HG02884 (cell line): ENCODE measurements around the gene NCAPH2.

Source experiments
- ATAC-seq: cut with Tn5 transposase; IDR thresholded peaks from one replicate; pipeline ENCODE4 v1.9.1; 2021; ENCODE audit warnings: mild to moderate bottlenecking, moderate library complexity; ENCODE audit not compliant: unreplicated experiment

The NCAPH2 gene

DNA sequence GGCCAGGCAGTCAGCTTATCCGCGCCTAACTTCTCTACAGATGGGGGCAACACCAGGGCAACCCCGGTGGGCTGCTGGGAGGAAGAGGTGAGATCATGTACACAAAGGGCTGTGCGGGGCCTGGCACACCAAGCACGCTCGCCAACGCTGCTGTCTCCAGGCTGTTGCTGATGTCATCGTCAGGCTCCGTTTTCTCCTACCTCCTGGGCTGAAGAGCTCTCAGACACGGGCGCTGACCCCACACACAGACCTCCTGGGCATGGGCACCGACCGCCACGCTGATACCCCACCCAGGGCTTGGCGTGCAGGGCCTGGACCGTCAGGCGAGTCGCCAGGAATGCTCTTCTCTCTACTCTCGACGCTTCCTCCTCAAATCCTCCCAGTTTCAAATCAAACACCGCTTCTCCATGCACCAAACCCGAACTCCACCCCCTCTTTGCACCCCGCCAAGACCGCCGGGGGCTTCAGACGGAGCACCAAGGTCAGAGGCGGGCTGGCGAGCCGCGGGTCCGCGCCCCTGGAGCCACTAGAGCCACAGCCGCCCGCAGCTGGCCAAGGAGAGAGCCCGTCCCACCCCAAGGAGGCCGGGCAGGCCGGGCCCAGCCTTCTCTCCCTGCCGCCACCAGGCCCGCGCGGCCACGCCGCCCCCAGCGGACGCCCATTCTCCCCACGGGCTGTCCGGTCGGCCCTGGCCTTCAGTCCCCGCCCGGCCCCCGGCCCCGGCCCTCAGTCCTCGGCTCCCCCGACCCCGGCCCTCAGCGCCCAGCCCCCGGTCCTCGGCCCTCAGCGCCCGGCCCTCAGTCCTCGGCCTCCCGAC lies 34.0 kb upstream of the NCAPH2 start:
- no peak for ATAC-seq

DNA sequence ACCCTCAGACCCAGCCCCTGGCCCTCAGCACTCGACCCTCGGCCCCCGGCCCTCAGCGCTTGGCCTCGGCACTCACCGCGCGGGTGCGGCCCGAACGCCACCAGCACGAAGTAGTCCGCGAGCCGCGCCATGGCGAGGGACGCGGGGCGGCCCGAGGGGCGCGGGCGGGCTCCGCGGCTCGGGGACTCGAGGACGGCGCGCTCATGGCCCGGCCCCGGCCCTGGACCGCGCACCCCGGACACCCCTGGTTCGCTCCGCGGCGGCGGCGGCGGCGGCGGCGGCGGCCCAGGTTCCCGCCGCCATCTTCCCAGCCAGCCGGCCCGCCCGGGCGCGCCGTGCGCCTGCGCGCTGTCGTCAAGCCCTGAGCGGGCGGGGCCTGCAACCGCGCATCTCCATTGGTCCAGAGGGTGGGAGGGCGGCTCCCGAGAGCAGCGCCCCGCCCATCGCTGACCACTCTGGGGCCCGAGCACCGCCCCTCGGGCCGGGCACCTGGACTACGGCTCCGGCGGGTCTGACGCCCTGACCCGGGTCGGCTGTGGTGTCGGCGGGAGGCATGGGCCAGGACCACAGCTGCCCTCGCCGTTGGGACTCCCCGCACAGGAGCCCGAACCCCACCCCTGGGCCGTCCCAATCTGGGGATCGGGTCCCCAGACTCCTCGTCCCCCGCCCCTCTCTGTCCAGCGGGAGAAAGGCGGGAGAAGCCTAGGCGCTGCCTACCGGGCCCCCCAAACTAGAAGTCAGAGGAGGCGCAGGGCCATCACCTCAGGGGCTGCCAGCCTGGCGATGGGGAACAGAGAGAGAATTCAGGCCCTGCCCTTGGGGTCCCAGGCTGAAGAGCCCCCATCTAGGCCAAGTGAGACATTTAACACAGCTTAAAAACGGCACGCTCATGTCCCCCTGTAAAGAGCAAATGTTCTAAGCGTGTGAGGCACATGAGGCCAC lies 33.0 kb upstream of the NCAPH2 start, which contains the start of gene SBF1:
TSS of gene SBF1 (minus strand) at position 326 of the 942 bp plus-strand sequence. CDS start at position 131, 195 bp downstream.
- peak; percentile 68 for ATAC-seq

DNA sequence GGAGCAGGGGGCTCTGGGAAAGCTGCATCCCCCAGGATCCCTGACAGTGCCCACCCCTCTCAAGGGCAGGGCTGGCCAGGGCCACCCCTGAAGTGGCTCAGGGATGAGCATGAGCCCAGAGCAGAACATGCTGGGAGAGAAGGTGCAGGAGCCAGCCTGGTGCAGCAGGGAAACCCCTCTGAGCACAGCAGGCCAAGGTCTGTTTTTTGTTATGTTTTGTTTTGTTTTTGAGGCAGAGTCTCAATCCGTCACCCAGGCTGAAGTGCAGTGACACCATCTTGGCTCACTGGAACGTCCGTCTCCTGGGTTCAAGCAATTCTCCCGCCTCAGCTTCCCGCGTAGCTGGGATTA lies 32.4 kb upstream of the NCAPH2 start:
- no peak for ATAC-seq

DNA sequence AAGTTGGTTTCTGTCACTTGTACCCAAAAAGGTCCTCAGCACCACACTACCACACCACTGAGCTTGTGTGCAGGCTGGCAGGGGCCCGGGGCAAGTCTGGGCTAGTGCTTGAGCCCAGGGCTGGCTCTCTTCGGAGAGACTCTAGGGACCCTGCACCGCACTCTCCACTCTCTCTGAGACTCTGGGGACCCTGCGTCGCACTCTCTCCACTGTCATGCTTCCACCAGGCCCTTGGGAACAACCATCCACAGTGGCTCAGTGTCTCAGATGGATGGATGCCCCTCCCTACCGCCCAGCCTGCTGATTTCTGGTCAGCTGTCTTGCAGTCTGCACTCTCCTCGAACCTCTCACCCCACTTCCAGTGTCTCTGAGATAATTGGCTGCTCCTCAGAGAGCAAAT lies 31.2 kb upstream of the NCAPH2 start:
- no peak for ATAC-seq

DNA sequence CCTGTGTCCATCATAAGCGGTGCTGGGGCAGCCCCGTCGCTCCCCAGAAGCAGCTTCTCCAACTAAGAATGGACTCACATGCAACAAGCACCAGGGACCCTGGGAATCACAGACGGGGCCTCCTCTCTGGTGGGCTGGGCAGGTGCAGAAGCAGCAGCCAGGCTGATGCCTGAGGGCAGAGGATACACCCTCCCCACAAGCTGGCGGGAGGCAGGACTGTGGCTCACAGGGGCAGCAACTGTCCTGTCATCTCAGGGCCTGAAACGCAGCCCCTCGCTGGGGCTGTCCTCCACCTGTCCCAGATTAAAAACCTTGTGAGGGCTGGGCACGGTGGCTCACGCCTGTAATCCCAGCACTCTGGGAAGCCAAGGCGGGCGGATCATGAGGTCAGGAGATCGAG lies 30.1 kb upstream of the NCAPH2 start:
- ATAC-seq = no peak

DNA sequence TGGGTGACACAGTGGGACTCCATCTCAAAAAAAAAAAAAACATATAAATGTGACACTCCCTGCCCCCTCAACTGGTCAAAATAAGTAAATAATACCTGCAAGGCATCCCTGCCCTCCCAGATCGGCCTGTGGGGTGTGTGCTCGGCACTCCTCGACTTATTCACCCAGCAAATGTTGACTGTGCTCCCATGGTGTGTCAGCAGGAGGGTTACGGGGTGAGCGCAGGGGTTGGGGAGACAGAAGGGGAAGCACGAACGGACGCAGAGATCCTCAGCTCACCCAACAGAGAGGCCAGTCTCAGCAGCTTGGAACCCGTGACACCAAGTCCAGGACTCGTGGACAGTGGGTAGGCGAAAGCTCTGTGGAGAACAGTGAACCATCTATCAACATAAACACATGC lies 28.3 kb upstream of the NCAPH2 start:
- ATAC-seq = no peak

DNA sequence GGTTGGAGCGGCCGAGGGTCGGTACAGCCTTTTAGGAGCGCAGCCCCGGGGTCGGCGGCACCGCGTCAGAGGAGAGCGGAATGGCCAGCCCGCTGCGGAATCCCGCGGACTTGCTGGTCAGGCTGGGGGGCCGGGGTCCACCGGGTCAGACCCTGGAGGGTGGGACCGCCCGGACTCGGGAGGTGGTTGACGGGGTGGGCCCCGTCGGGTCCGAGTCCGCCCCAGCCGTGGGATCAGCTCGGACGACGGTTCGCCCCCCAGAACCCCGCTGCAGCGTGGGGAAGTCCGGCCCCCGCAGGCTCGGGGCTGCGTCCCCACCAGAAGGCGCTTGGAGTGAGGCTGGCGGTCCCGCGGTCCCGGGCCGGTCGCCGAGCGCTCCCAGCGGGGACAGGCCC lies 27.0 kb upstream of the NCAPH2 start:
- ATAC-seq = no peak

DNA sequence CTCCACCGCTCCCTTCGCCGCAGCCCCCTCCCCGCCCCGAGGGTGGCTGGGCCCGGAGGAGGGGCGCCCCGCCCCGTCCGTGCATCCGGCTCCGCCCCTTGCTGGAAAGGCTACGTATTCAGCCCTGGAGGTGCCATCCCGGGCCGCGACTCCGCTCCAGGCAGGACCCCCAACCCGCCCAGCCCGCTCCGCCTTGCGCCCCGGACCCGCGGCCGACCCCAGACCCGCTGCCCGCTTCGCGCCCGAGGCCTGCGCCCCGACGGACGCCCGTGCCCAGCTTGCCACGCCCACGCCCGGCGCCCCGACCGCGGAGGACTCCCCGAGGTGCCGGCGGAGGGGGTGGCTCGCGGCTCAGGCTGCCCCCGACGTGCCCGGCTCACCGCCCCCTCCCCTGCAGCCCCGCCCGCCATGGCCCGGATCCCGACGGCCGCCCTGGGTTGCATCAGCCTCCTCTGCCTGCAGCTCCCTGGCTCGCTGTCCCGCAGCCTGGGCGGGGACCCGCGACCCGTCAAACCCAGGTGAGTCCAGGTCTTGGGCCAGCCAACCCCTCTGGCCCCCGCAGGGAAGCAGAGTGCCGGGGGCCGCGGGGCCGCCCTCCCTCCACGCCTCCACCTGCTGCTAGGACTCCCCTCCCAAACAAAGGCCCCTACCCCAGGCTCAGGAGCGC lies 26.5 kb upstream of the NCAPH2 start, which contains the start of gene ADM2:
TSS of gene ADM2 (plus strand) at position 104 of the 667 bp plus-strand sequence. CDS start at position 409, 305 bp downstream.
- no peak for ATAC-seq

DNA sequence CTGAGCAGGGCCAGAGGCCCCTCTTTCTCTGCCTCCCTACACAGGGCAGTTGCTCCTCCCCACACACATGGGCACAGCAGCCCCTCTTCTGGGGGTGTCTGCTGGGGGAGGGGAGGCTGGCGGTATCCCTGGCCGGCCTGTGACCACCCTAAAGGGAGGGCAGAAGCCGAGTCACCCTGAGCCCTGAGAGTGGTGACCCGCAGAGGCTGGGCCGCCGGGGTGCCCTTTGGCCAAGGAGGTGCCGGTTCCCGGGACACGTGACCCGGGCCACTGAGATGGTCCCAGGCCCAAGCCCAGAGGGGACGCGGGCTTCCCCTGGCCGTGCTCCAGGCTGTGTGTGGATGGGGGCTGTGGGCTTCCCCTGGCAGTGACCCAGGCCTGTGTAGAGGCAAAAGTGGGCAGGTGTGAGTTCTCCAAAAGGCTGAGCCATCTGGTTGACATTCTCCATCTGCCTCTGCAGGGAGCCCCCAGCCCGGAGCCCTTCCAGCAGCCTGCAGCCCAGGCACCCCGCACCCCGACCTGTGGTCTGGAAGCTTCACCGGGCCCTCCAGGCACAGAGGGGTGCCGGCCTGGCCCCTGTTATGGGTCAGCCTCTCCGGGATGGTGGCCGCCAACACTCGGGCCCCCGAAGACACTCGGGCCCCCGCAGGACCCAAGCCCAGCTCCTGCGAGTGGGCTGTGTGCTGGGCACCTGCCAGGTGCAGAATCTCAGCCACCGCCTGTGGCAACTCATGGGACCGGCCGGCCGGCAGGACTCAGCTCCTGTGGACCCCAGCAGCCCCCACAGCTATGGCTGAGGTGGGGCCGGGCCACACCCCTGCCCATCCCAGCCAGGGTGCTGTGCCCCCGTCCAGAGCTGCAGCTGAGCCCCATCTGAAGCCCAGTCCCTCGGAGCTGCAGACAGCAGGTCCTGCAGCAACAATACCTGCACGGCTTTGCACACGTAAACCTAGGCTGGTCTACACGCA lies 25.6 kb upstream of the NCAPH2 start:
- no peak for ATAC-seq

DNA sequence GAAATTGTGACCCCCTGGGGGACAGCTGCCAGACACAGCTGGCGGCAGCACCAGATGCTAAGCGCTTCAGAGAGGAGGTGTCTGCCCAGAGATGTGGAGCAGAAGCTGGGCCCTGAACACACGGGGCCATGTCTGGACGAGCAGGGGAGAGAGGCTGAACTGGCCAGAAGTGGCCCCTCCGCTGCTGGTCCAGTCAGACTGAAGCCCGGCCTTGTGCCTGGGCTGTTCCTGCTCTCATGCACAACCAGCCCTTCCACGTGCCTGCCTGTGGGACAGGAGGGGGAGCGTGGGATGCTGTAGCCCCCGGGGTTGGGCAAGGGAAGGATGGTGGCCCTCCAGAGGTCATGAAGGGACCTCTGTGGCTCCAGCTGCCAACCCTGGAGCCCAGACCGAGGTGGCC lies 24.9 kb upstream of the NCAPH2 start:
- ATAC-seq = no peak

DNA sequence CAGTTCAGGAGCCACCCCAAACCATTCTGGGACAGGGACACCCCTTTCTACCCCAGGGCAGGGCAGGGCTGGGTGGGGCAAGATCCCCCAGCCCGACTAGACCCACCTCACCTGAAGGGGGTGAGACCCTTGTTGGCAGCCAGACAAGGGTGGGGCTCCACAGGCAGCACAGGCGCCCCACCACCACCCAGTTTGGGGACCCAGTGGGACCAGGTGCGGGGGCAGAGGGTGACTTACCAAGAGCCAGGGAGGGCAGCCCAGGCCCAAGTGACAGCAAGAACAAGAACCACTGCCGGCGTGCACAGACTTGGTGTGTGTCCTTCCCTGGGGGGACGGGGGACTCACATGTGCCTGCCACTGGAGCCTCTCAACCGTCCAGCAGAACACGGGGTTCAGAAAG lies 24.5 kb upstream of the NCAPH2 start:
- ATAC-seq = no peak

DNA sequence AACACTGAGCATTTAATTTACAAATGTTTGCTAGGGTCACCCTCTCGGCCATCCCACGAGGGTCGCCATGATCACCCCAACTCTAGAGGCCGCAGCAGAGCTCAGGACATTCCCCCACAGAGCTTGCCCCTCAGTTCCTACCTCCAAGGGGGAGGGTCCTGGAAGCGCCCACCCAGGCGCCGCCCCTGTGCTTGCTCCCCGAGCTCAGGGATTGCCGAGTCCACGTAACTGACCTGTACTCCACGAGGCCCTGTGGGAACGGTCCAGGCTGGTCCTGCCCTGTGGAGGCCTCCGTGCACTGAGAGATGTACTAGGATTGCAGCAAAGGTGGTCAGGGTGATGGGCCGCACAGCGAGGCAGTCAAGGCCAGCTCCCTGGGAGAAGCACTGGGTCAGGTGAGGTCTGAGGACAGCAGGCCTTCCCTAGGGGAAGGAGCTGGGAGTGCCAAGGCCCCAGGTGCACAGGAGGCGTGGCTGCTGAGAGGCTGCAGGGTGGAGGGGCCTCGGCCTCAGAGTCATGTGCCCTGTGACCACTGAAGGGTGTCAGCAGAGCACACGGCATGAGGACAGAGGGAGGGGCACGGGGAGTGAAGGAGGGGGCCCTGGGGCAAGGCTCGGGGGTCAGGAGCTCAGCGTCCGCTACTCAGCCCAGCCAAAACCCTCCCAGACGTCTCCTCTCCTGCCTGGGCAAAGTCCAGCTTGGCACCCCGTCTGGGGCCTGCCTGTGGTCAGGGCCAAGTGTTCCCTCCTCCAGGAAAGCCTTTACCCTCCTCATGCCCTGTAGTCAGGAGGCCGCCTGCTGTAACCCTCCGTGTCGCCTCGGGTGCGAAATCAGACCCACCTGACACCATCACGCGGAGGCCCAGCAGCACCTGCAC lies 23.8 kb upstream of the NCAPH2 start:
- no peak for ATAC-seq

DNA sequence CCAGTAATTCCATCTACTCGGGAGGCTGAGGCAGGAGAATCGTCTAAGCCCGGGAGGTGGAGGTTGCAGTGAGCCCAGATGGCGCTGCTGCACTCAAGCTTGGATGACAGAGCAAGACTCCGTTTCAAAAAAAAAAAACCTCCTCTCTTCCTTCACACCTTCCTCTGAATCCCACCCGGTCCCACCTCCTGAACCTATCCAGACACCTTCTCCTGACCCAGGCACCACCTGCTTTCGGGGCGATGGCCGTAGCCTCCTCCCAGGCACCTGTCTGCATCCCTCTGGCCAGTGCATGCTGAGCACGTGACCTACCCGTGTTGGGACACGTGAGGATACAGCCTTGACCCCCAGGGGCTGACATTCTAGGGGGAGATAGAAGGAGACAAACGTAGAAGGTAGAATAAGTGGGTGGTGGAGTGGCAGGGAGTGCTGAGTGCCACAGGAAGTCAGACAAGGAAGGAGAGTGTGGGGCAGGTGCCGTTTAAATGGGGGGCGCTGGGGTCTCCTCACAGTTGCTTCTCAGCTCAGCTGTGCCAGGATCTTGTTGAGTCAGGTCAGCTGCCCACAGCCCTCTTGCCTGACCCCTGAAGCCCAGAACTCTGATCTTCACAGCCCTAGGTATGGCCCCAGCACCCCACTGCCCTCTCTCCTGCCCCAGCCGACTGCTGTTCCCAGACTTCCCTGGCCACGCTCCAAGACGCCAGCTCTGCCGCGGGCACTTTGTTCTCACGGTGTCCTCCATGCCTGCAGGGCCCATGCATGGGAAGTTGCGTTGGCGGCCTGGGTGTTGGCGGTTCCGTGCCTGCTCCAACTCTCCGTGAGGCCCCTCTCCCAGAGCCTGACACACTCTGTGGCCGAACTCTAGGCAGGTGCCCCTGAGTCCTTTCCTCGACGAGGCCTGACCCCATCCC lies 22.5 kb upstream of the NCAPH2 start:
- no peak for ATAC-seq

DNA sequence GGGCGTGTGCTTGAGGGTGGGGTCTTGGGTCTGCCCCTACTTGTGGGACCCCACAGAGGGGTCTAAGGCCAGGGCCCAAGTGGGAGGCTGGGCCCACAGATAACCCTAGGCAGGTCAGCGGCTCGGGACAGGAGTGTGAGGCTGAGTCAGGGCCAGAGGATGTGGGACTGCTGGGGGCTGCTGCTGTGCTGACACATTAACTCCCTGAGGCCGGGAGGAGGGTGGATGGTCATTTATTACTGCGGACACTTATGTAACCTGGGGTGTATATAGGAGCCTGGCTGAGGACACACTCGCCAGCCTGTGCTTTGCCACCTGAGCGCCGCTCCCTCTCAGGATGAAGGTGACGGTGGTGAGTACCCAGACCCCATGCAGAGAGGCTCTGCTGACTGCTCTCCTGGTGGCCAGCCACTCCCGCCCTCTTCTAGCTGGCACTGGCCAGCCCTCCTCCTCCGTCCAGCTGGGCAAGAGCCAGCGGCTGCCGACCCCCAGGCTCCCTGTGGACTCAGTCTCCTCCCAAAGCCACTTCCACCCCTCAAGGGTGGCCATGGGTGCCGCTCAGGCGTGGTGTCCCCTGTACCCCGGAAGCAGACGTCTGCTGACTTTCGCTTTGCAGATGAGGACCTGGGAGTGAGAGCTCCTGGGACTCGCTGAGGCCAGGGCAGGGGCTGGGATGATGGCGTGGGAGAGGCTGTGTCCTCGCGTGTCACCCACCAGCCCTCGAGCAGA lies 21.3 kb upstream of the NCAPH2 start, which contains the start of gene MIOX:
TSS of gene MIOX (plus strand) at position 299 of the 729 bp plus-strand sequence. CDS start at position 338, 39 bp downstream.
- ATAC-seq = no peak

DNA sequence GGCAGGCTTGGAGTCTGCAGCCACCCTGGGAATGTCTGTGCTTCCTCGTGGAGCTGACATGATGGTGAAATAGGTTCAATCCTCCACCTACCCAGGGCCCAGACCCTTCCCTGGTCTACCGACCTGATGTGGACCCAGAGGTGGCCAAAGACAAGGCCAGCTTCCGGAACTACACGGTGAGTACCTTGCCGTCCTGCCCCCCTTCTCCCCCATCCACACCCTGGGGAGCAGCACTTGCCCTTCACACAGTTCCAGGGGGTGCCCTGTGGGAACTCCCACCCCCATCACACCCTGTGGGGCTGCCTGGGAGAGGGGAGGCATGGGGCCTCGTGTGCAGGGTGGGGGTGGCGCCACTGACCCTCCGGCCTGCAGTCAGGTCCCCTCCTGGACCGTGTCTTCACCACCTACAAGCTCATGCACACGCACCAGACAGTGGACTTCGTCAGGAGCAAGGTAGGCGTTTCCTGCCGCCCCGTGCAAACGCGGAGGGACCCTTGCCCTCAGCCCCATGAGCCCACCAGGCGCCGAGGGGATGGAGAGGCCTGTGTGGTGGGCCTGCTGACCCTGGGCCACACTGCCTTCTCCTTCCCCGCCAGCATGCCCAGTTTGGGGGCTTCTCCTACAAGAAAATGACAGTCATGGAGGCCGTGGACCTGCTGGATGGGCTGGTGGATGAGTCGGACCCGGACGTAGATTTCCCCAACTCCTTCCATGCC lies 20.6 kb upstream of the NCAPH2 start:
- no peak for ATAC-seq

DNA sequence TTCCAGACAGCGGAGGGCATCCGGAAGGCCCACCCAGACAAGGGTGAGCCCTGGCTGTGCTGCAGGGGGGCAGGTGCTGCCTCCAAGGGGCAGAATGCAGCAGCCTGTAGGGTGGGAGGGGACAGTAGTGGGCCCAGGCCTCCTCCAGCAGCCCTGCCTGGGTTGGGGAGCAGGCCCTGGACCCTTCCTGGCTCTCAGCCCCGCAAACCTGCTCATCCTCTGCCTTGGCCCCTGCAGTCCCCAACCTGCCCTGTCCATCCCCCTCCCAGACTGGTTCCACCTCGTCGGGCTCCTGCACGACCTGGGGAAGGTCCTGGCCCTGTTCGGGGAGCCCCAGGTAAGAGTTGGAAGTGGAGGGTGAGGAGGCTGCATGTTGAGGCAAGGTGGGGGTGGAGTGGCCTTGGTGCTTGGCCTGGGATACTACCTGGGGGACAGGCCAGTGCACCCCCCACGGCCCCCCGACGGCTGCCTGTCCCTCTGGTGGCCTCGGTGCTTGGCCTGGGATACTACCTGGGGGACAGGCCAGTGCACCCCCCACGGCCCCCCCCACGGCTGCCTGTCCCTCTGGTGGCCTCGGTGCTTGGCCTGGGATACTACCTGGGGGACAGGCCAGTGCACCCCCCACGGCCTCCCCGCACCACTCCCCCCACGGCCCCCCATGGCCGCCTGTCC lies 19.9 kb upstream of the NCAPH2 start:
- no peak for ATAC-seq
